Measurements from ENCODE around the gene C11orf68.

C11orf68 gene

GRCh38 chr11:65898656-65899355 is 20.1 kb downstream of the C11orf68 start:
- no peak for TF ChIP-seq CTCF (IDR thresholded peaks at IDR 0.05; ENCODE audit: low read depth, low read length)
- H3K4me3 ChIP-seq (replicated peaks in 1 of 2; ENCODE audit: low read depth in 2 of 2, low read length in 2 of 2): peak overlapping the region; percentile 76 to 98
- peak in 1 of 2 donors; percentile 46 for DNase-seq (ENCODE audit: low read depth in 2 of 2)

- peak overlapping the region in 1 of 2 donors; percentile 98 for H3K4me3 ChIP-seq (replicated peaks in 1 of 2; ENCODE audit: low read depth in 2 of 2, low read length in 2 of 2)
- no peak for TF ChIP-seq CTCF (IDR thresholded peaks at IDR 0.05; ENCODE audit: low read depth, low read length)
- no peak for DNase-seq (ENCODE audit: low read depth in 2 of 2)
These were observed 21.8 kb downstream of the C11orf68 start for GRCh38 chr11:65897020-65897471.

GRCh38 chr11:65896034-65896999 is 22.5 kb downstream of the C11orf68 start:
- H3K4me3 ChIP-seq (replicated peaks in 1 of 2; ENCODE audit: low read depth in 2 of 2, low read length in 2 of 2): peak overlapping the region in 1 of 2 donors; percentile 98
- peak in 1 of 2 donors; percentile 50 for DNase-seq (ENCODE audit: low read depth in 2 of 2)
- no peak for TF ChIP-seq CTCF (IDR thresholded peaks at IDR 0.05; ENCODE audit: low read depth, low read length)

GRCh38 chr11:65895482-65895981 is 23.3 kb downstream of the C11orf68 start:
- peak in 1 of 2 donors; percentile 50 for DNase-seq (ENCODE audit: low read depth in 2 of 2)
- no peak for TF ChIP-seq CTCF (IDR thresholded peaks at IDR 0.05; ENCODE audit: low read depth, low read length)
- no peak overlapping the region for H3K4me3 ChIP-seq (replicated peaks in 1 of 2; ENCODE audit: low read depth in 2 of 2, low read length in 2 of 2)

- no peak for TF ChIP-seq CTCF (IDR thresholded peaks at IDR 0.05; ENCODE audit: low read depth, low read length)
- no peak for DNase-seq (ENCODE audit: low read depth in 2 of 2)
- H3K4me3 ChIP-seq (replicated peaks in 1 of 2; ENCODE audit: low read depth in 2 of 2, low read length in 2 of 2): no peak overlapping the region
These were observed 24.7 kb downstream of the C11orf68 start for GRCh38 chr11:65894034-65894591.

GRCh38 chr11:65892661-65893317 is 26.1 kb downstream of the C11orf68 start:
- no peak for DNase-seq (ENCODE audit: low read depth in 2 of 2)
- H3K4me3 ChIP-seq (replicated peaks in 1 of 2; ENCODE audit: low read depth in 2 of 2, low read length in 2 of 2): peak overlapping the region; percentile 5 to 69

GRCh38 chr11:65892137-65892540 is 26.7 kb downstream of the C11orf68 start:
- H3K4me3 ChIP-seq (replicated peaks in 1 of 2; ENCODE audit: low read depth in 2 of 2, low read length in 2 of 2): peak overlapping the region; percentile 69 to 80
- DNase-seq (ENCODE audit: low read depth in 2 of 2): peak in 1 of 2 donors; percentile 44

More at GRCh38 chr11:65892661-65893317, 26.1 kb downstream of the C11orf68 start:
- TF ChIP-seq CTCF (IDR thresholded peaks at IDR 0.05; ENCODE audit: low read depth, low read length): no peak

All from cardiac fibroblast (primary cell).